ENCODE data around the gene NDUFA11.
"Not testable (repeated sequence)": the region's sequence is repeated elsewhere in the genome, so short reads cannot be mapped to it uniquely, and the experiment has no call there.

NDUFA11 gene

GRCh38 chr19:5851302-5851701, 52.3 kb downstream of the NDUFA11 start, which contains the start of gene FUT3:
Gene FUT3, minus strand, starts transcription at chr19:5851449.
- DNase-seq, result no peak

- no peak for DNase-seq
Measured at GRCh38 chr19:5850743-5851293, 52.8 kb downstream of the NDUFA11 start.

GRCh38 chr19:5850189-5850588, 53.4 kb downstream of the NDUFA11 start:
- DNase-seq, result no peak

GRCh38 chr19:5848621-5849020, 55.0 kb downstream of the NDUFA11 start:
- not testable (repeated sequence) for DNase-seq

DNA sequence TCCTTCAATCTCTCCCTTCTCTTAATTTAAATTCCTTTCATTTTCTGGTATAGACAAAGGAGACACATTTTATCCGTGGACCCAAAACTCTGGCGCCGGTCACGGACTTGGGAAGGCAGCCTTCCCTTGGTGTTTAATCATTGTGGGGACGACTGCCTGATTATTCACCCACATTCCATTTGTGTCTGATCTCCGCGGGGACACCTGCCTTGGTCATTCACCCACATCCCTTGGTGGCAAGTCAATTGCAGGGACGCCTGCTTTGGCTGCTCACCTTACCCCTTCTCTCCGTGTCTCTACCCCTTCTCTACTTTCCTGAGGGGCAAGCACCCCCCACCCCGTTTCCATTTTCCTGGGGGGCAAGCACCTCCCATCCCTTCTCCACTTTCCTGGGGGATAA, 55.7 kb downstream of the NDUFA11 start:
- not testable (repeated sequence) for DNase-seq
